ENCODE measurements around the gene KHDC4. TPM values are rescaled to one million over a fixed set of nuclear protein-coding genes. Genes with fewer than 3 reads are reported as not detected.

KHDC4 gene
- total and polyA plus RNA-seq, 10 of the 15 experiments (the other 5 are each of a cell fraction or from before 2014, with no cell fraction given): 11.7 to 109 (median 41.9) TPM

DNA sequence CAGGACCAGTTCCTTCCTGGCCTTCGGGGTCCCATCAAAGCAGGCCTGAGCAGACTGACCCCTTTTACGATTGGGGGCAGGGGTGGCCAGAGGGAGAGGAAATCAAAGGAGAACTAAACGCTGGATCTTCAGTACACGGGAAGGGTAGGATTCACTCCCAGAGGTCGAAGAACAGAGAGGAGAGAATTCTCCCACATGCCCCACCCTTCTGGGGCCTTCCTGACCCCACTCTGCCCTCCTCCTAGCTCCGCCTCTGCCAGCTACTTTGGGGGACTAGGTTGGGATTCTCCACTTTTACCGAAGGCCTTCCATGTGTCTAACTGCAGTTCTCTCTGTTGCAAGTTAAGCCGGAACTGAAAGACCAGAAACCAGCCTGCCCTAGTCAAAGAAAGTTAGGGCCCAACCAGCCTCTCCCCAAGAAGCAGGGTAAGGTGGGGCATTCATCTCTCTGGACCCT lies 44.8 kb upstream of the KHDC4 start (continued):
- TF ChIP-seq POLR2AphosphoS2 (IDR thresholded peaks at IDR 0.05; ENCODE audit: low read depth, low read length): no peak
- TF ChIP-seq HCFC1 (IDR thresholded peaks at IDR 0.05; ENCODE audit: low read length): no peak
- no peak for TF ChIP-seq YY1 (IDR thresholded peaks at IDR 0.05; ENCODE audit: low read depth, low read length)
- no peak for TF ChIP-seq PAX5 (IDR thresholded peaks at IDR 0.05; ENCODE audit: borderline replicate concordance, low read depth, low read length)

- Histone ChIP-seq H3K4me2 (ENCODE audit: control insufficient read depth, insufficient read depth) (peak within 1 kb of the TSS; percentile 86), H3K27me3 (replicated peaks in 1 of 2; ENCODE audit: control insufficient read depth in 2 of 2, insufficient read depth in 2 of 2, low read length in 1 of 2) (no peaks in the 10 kb centered on the region), H3K4me3 (peak within 1 kb of the TSS; percentile 100), H3K9ac (ENCODE audit: control insufficient read depth, insufficient read depth, low read length) (peak within 1 kb of the TSS; percentile 95), H4K20me1 (ENCODE audit: control insufficient read depth, insufficient read depth) (peaks cover 4% of the 10 kb centered on the region; the same call in 1 of the 2 replicates), H3K4me1 (ENCODE audit: control insufficient read depth, insufficient read depth, low read length) (peaks cover 28% of the 10 kb centered on the region), H3K79me2 (ENCODE audit: control insufficient read depth, insufficient read depth, low read length) (peaks cover 82% of the 10 kb centered on the region), H3K27ac (ENCODE audit: control insufficient read depth, insufficient read depth) (peak within 1 kb of the TSS; percentile 97), H3K36me3 (ENCODE audit: control insufficient read depth in 2 of 2, insufficient read depth in 2 of 2, low read length in 1 of 2) (peaks cover 0 to 2% of the 10 kb centered on the region in 2 experiments; a peak in 1 of 4 replicates), H3K9me3 (replicated peaks; ENCODE audit: control insufficient read depth, insufficient read depth, low read length) (no peaks in the 10 kb centered on the region), H2AFZ (ENCODE audit: control insufficient read depth, low read depth, low read length) (peak within 1 kb of the TSS; percentile 30)
- ATAC-seq (peak; percentile 78), FAIRE-seq (no peak), DNase-seq (ENCODE audit: low read depth, low spot score) (no peak)
- ChIA-PET POLR2A (interaction anchor here (0.6 to 14.9 kb wide), 13 partner anchors 11 to 157 kb away, joined by 3 to 273 read pairs (median 15); partner anchors contain the start of genes GON4L, KHDC4, RXFP4 and SYT11), CTCF (interaction anchor here (0.9 to 14.7 kb wide), 10 partner anchors 11 to 88 kb away, joined by 3 to 227 read pairs (median 6); partner anchors contain the start of genes KHDC4 and RXFP4), RAD21 (ENCODE audit: unreplicated experiment) (interaction anchor here (0.6 to 14.4 kb wide), 16 partner anchors 11 to 1043 kb away, joined by 3 to 214 read pairs (median 11); partner anchors contain the start of genes KHDC4, RXFP4 and SYT11), SMC1A (ENCODE audit: uncharacterized antibody, unreplicated experiment) (interaction anchor here (0.6 to 16.7 kb wide), 12 partner anchors 8 to 787 kb away, joined by 3 to 229 read pairs (median 8); partner anchors contain the start of genes KHDC4, RXFP4 and SYT11)
- BruUV-seq (replicated peaks): no TSS peak
- 2% methylated on average over 38 of the region's 52 CpGs for WGBS (ENCODE audit: insufficient coverage, insufficient replicate concordance, low lambda C conversion rate, missing lambda C conversion rate)
- intact Hi-C loops (cut with micrococcal nuclease; ENCODE audit: unreplicated experiment): loop anchor here (2.0 to 5.0 kb wide), 2 partner anchors 40 to 74 kb away; partner anchors contain the start of genes LAMTOR2 and UBQLN4
- in situ Hi-C loops (cut with MboI): no loop called here
- TF ChIP-seq SMAD5 (IDR thresholded peaks at IDR 0.05; ENCODE audit: low read depth) (peak; percentile 64), POLR2A (IDR thresholded peaks at IDR 0.05; ENCODE audit: low read depth, low read length) (peak; percentile 91), POU2F2 (IDR thresholded peaks at IDR 0.05; ENCODE audit: borderline replicate concordance, low read depth, low read length) (peak; percentile 30; the same call in 1 of the 3 replicates), CBFB (IDR thresholded peaks at IDR 0.05; ENCODE audit: low read depth) (0 out of 2 replicates have a peak, but pooled peaks have one; percentile 22)
- TF ChIP-seq, protein P1, sequence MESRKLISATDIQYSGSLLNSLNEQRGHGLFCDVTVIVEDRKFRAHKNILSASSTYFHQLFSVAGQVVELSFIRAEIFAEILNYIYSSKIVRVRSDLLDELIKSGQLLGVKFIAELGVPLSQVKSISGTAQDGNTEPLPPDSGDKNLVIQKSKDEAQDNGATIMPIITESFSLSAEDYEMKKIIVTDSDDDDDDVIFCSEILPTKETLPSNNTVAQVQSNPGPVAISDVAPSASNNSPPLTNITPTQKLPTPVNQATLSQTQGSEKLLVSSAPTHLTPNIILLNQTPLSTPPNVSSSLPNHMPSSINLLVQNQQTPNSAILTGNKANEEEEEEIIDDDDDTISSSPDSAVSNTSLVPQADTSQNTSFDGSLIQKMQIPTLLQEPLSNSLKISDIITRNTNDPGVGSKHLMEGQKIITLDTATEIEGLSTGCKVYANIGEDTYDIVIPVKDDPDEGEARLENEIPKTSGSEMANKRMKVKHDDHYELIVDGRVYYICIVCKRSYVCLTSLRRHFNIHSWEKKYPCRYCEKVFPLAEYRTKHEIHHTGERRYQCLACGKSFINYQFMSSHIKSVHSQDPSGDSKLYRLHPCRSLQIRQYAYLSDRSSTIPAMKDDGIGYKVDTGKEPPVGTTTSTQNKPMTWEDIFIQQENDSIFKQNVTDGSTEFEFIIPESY (IDR thresholded peaks at IDR 0.05): no peak
- TF ChIP-seq, protein P2, sequence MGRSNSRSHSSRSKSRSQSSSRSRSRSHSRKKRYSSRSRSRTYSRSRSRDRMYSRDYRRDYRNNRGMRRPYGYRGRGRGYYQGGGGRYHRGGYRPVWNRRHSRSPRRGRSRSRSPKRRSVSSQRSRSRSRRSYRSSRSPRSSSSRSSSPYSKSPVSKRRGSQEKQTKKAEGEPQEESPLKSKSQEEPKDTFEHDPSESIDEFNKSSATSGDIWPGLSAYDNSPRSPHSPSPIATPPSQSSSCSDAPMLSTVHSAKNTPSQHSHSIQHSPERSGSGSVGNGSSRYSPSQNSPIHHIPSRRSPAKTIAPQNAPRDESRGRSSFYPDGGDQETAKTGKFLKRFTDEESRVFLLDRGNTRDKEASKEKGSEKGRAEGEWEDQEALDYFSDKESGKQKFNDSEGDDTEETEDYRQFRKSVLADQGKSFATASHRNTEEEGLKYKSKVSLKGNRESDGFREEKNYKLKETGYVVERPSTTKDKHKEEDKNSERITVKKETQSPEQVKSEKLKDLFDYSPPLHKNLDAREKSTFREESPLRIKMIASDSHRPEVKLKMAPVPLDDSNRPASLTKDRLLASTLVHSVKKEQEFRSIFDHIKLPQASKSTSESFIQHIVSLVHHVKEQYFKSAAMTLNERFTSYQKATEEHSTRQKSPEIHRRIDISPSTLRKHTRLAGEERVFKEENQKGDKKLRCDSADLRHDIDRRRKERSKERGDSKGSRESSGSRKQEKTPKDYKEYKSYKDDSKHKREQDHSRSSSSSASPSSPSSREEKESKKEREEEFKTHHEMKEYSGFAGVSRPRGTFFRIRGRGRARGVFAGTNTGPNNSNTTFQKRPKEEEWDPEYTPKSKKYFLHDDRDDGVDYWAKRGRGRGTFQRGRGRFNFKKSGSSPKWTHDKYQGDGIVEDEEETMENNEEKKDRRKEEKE (IDR thresholded peaks at IDR 0.05): no peak
- TF ChIP-seq, protein P3, sequence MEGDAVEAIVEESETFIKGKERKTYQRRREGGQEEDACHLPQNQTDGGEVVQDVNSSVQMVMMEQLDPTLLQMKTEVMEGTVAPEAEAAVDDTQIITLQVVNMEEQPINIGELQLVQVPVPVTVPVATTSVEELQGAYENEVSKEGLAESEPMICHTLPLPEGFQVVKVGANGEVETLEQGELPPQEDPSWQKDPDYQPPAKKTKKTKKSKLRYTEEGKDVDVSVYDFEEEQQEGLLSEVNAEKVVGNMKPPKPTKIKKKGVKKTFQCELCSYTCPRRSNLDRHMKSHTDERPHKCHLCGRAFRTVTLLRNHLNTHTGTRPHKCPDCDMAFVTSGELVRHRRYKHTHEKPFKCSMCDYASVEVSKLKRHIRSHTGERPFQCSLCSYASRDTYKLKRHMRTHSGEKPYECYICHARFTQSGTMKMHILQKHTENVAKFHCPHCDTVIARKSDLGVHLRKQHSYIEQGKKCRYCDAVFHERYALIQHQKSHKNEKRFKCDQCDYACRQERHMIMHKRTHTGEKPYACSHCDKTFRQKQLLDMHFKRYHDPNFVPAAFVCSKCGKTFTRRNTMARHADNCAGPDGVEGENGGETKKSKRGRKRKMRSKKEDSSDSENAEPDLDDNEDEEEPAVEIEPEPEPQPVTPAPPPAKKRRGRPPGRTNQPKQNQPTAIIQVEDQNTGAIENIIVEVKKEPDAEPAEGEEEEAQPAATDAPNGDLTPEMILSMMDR (IDR thresholded peaks at IDR 0.05 in 2 of 3, conservative IDR thresholded peaks at IDR 0.05 in 1 of 3; ENCODE audit: control insufficient read depth in 2 of 3, extremely low read depth in 1 of 3, insufficient read depth in 1 of 3, low read depth in 3 of 3, low read length in 3 of 3): peak in 2 of 3 experiments; percentile 19 to 27; a peak in 4 of 6 replicates
Observed at GRCh38 chr1:155978325-155978972, 44.2 kb upstream of the KHDC4 start, which contains the start of gene ARHGEF2. Gene ARHGEF2 (minus strand): TSS chr1:155978547. CDS start chr1:155978427, 120 bp downstream.
